OCI-LY7 (cell line): ENCODE data around the gene VWA7. TPM values are rescaled to one million over a fixed set of nuclear protein-coding genes. Genes with fewer than 3 reads are reported as not detected.

Experiments
- BruUV-seq: library from RNA; stranded (reverse); fragments of 400-500 nt; replicated peaks from 2 replicates; lab custom pipeline; 2021; lab: Mats Ljungman, UMichigan
- CTCF ChIA-PET: fragments of 300-600 bp; sonication (Branson Sonifier 250); formaldehyde crosslinking; loops from one replicate; lab custom pipeline; 2022; ENCODE audit warnings: antibody characterized with exemption; ENCODE audit not compliant: unreplicated experiment; lab: Charles Lee
- POLR2A ChIA-PET: fragments of 300-600 bp; sonication (Branson Sonifier 250); formaldehyde crosslinking; loops from one replicate; lab custom pipeline; 2022; ENCODE audit warnings: antibody characterized with exemption; lab: Charles Lee
- DNase-seq: peaks from one replicate; pipeline ENCODE4 v3.0.0-alpha.2; 2015; ENCODE audit warnings: low spot score
- H2AFZ ChIP-seq: fragments of 200-600 bp; sonication (generic), shearing (Covaris generic); 2 replicates; pipeline ENCODE4 v1.6.1; 2014; ENCODE audit warnings: mild to moderate bottlenecking, antibody characterized with exemption, low read length, moderate library complexity
- H3K27ac ChIP-seq: fragments of 200-600 bp; sonication (generic); 2 replicates; pipeline ENCODE4 v1.5.1; 2014; ENCODE audit warnings: mixed run types, low read depth, mild to moderate bottlenecking, moderate library complexity, low read length, inconsistent platforms; ENCODE audit not compliant: poor library complexity, severe bottlenecking
- H3K36me3 ChIP-seq: fragments of 200-600 bp; sonication (generic); 2 replicates; pipeline ENCODE4 v1.6.1; 2014; ENCODE audit warnings: mild to moderate bottlenecking, antibody characterized with exemption, low read length, moderate library complexity, mixed read lengths; ENCODE audit not compliant: insufficient read depth
- H3K4me1 ChIP-seq: fragments of 200-600 bp; sonication (generic); 2 replicates; pipeline ENCODE4 v1.5.1; 2014; ENCODE audit warnings: mild to moderate bottlenecking, low read length; ENCODE audit not compliant: insufficient read depth, poor library complexity, severe bottlenecking
- H3K4me2 ChIP-seq: fragments of 200-600 bp; sonication (generic); 2 replicates; pipeline ENCODE4 v1.6.1; 2014; ENCODE audit warnings: mild to moderate bottlenecking, low read length
- H3K4me3 ChIP-seq: fragments of 200-600 bp; sonication (generic); 2 replicates; pipeline ENCODE4 v1.5.1; 2014; ENCODE audit warnings: mild to moderate bottlenecking, low read depth, low read length; ENCODE audit not compliant: poor library complexity, severe bottlenecking
- H3K79me2 ChIP-seq: fragments of 200-600 bp; sonication (generic); 2 replicates; pipeline ENCODE4 v1.6.1; 2016; ENCODE audit warnings: low read depth, mild to moderate bottlenecking, low read length, moderate library complexity, mixed read lengths; ENCODE audit not compliant: insufficient read depth
- H3K9me2 ChIP-seq: fragments of 200-600 bp; sonication (generic); 2 replicates; pipeline ENCODE4 v1.6.1; 2016; ENCODE audit warnings: mild to moderate bottlenecking, low read length, mixed read lengths; ENCODE audit not compliant: insufficient read depth
- H3K9me3 ChIP-seq: fragments of 200-600 bp; sonication (generic); 2 replicates; pipeline ENCODE4 v1.6.1; 2014; ENCODE audit warnings: mild to moderate bottlenecking, mixed run types, low read length, mixed read lengths
- H4K20me1 ChIP-seq: fragments of 200-600 bp; sonication (generic); 2 replicates; pipeline ENCODE4 v1.6.1; 2014; ENCODE audit warnings: mild to moderate bottlenecking, antibody characterized with exemption, low read length, moderate library complexity, mixed read lengths; ENCODE audit not compliant: insufficient read depth
- EZH2phosphoT487 ChIP-seq: fragments of 200-600 bp; sonication (generic); IDR thresholded peaks from 2 replicates; pipeline ENCODE4 v1.6.1; 2018; ENCODE audit warnings: low read depth, borderline replicate concordance, mild to moderate bottlenecking, mixed run types, antibody characterized with exemption, low read length, moderate library complexity, mixed read lengths
- intact Hi-C: fragments of 100-400 bp; cut with micrococcal nuclease; formaldehyde crosslinking; loops from one replicate; pipeline ENCODE4 v1.10.0; 2022; ENCODE audit not compliant: unreplicated experiment
- total RNA-seq, 2 experiments: library from RNA; depleted of rRNA in 1 of 2; stranded (reverse); fragments of >200 nt in 1 of 2; shearing (Covaris generic) in 1 of 2; gene quantifications; 2 replicates each; pipeline ENCODE4 v1.2.3, GENCODE V29; 2014 to 2022
- TF ChIP-seq, protein P1 (sequence below): fragments of 200-600 bp; sonication (generic); conservative IDR thresholded peaks from 2 replicates; pipeline ENCODE4 v1.5.1; 2014; ENCODE audit warnings: mild to moderate bottlenecking, antibody characterized with exemption, low read length, moderate library complexity, mixed read lengths

VWA7 gene
- total RNA-seq, 2 experiments from 2014 or later = 2.2 to 6.5 TPM

DNA sequence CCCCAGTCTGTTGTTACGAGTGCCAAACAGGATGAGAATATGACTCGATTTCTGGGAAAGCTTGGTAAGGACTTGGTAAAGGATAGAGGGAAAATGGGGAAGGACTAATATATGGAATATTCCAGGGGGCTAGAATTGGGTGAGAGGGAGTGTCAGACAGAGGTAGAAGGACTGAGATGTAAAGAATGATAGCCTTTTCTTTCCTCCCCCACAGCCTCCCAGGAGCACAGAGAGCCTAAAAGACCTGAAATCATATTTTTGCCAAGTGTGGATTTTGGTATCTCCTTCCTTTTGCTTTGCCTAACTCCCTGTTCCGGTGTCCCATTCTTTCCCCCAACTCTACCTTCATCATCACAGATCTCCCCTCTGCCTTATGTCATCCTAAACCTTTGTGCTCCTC lies 34.2 kb downstream of the VWA7 start:
- no TSS peak for BruUV-seq
- no peak overlapping the region for H3K4me2 ChIP-seq
- POLR2A ChIA-PET = interaction anchor here (0.6 kb wide), 1 partner anchor 61 kb away, joined by 3 read pairs; no protein-coding TSS in a partner anchor

DNA sequence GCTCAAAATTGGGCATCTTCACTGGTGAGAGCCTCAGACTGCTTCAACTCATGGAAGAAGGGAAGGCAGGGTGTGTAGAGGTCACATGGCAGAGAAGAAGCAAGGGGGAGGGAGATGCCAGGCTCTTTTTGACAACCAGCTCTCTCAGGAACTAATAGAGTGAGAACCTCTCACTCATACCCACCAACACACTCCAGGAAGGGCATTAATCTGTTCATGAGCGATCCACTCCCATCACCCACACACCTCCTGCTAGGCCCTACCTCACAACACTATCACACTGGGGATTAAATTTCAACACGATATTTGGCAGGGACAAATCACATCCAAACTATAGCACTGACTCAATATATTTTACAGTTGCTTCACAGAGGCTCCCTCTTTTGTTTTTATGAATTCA lies 35.3 kb downstream of the VWA7 start:
- Histone ChIP-seq H4K20me1 (no peaks in the 10 kb centered on the region), H3K27ac (no peak overlapping the region), H3K4me1 (peaks cover 45% of the 10 kb centered on the region), H3K4me2 (no peak overlapping the region), H3K9me3 (no peaks in the 10 kb centered on the region), H3K9me2 (no peaks in the 10 kb centered on the region), H3K79me2 (peaks cover 15% of the 10 kb centered on the region; the same call in 1 of the 2 replicates), H3K36me3 (peaks cover 46% of the 10 kb centered on the region), H3K4me3 (no peak overlapping the region), H2AFZ (no peak overlapping the region)
- TF ChIP-seq, protein P1, sequence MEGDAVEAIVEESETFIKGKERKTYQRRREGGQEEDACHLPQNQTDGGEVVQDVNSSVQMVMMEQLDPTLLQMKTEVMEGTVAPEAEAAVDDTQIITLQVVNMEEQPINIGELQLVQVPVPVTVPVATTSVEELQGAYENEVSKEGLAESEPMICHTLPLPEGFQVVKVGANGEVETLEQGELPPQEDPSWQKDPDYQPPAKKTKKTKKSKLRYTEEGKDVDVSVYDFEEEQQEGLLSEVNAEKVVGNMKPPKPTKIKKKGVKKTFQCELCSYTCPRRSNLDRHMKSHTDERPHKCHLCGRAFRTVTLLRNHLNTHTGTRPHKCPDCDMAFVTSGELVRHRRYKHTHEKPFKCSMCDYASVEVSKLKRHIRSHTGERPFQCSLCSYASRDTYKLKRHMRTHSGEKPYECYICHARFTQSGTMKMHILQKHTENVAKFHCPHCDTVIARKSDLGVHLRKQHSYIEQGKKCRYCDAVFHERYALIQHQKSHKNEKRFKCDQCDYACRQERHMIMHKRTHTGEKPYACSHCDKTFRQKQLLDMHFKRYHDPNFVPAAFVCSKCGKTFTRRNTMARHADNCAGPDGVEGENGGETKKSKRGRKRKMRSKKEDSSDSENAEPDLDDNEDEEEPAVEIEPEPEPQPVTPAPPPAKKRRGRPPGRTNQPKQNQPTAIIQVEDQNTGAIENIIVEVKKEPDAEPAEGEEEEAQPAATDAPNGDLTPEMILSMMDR = no peak
- TF ChIP-seq EZH2phosphoT487 = no peak
- no peak for DNase-seq
- BruUV-seq = no TSS peak
- ChIA-PET POLR2A (interaction anchor here (0.6 to 2.4 kb wide), 4 partner anchors 8 to 57 kb away, joined by 3 to 9 read pairs (median 4); no protein-coding TSS in a partner anchor), CTCF (no interaction called here)
- intact Hi-C loops = loop anchor here (5.0 kb wide), 1 partner anchor 45 kb away; no protein-coding TSS in a partner anchor

More for the DNA sequence above, 34.2 kb downstream of the VWA7 start:
- Histone ChIP-seq H3K36me3 (peaks cover 57% of the 10 kb centered on the region), H3K4me1 (peaks cover 34% of the 10 kb centered on the region), H3K9me3 (no peaks in the 10 kb centered on the region), H3K4me3 (no peak overlapping the region), H2AFZ (no peak overlapping the region), H4K20me1 (no peaks in the 10 kb centered on the region), H3K9me2 (no peaks in the 10 kb centered on the region), H3K79me2 (peaks cover 13% of the 10 kb centered on the region; the same call in 1 of the 2 replicates), H3K27ac (no peak overlapping the region)
- no peak for DNase-seq
- CTCF ChIA-PET = no interaction called here
- TF ChIP-seq, protein P1 = no peak
- no peak for TF ChIP-seq EZH2phosphoT487
- intact Hi-C loops = loop anchor here (5.0 kb wide), 1 partner anchor 44 kb away; no protein-coding TSS in a partner anchor
